CD8-positive, alpha-beta memory T cell (primary cell): ENCODE results near the gene S100A16. TPM values are rescaled to one million over a fixed set of nuclear protein-coding genes. Genes with fewer than 3 reads are reported as not detected.
A peak's percentile ranks its signal among the peaks of the same experiment; 100 is the strongest.

ENCODE experiments used
- CTCF ChIA-PET: fragments of 350-600 bp; sonication (Branson Sonifier 250); formaldehyde crosslinking; loops from one replicate; lab custom pipeline; 2021; ENCODE audit warnings: antibody characterized with exemption; lab: Charles Lee
- POLR2A ChIA-PET: fragments of 350-600 bp; sonication (Branson Sonifier 250); formaldehyde crosslinking; loops from one replicate; lab custom pipeline; 2021; ENCODE audit warnings: antibody characterized with exemption; lab: Charles Lee
- DNase-seq, 5 donors: peaks; one replicate each; pipeline versions ENCODE4 v3.0.0 to v3.0.0-alpha.2; 2020 to 2022; ENCODE audit warnings: mixed read lengths in 1 of 5
- H3K27ac ChIP-seq: one replicate; pipeline ENCODE4 v1.7.0; 2013; ENCODE audit warnings: low read depth, mild to moderate bottlenecking, low read length, moderate library complexity
- H3K27me3 ChIP-seq: 2 replicates; pipeline ENCODE4 v1.7.0; 2013; ENCODE audit warnings: low read length, mild to moderate bottlenecking; ENCODE audit not compliant: insufficient read depth, poor library complexity, severe bottlenecking
- H3K36me3 ChIP-seq: 2 replicates; pipeline ENCODE4 v1.7.0; 2013; ENCODE audit warnings: mild to moderate bottlenecking, low read length, moderate library complexity; ENCODE audit not compliant: insufficient read depth
- H3K4me1 ChIP-seq: 2 replicates; pipeline ENCODE4 v1.7.0; 2013; ENCODE audit warnings: mild to moderate bottlenecking, low read length, moderate library complexity; ENCODE audit not compliant: insufficient read depth
- H3K4me3 ChIP-seq: 2 replicates; pipeline ENCODE4 v1.7.0; 2013; ENCODE audit warnings: mild to moderate bottlenecking, low read length
- H3K9me3 ChIP-seq: 2 replicates; pipeline ENCODE4 v1.7.0; 2013; ENCODE audit warnings: mild to moderate bottlenecking, low read length
- H3K27ac Mint-ChIP-seq, 8 donors: one replicate each; pipeline ENCODE4 v1.8.0; 2020 to 2021; ENCODE audit warnings: mixed read lengths in 8 of 8, mild to moderate bottlenecking in 6 of 8, inconsistent platforms in 3 of 8, moderate library complexity in 3 of 8
- H3K27me3 Mint-ChIP-seq, 2 donors: one replicate each; pipeline ENCODE4 v1.8.0; 2020 to 2021; ENCODE audit warnings: mixed read lengths in 2 of 2, mild to moderate bottlenecking in 1 of 2, moderate library complexity in 1 of 2
- H3K36me3 Mint-ChIP-seq, 3 donors: one replicate each; pipeline ENCODE4 v1.8.0; 2020 to 2021; ENCODE audit warnings: mixed read lengths in 3 of 3, inconsistent platforms in 1 of 3, mild to moderate bottlenecking in 1 of 3
- H3K4me1 Mint-ChIP-seq, 3 donors: one replicate each; pipeline ENCODE4 v1.8.0; 2020 to 2021; ENCODE audit warnings: mixed read lengths in 3 of 3, inconsistent platforms in 1 of 3, mild to moderate bottlenecking in 1 of 3
- H3K4me3 Mint-ChIP-seq, 7 donors: one replicate each; pipeline ENCODE4 v1.8.0; 2020 to 2021; ENCODE audit warnings: mixed read lengths in 7 of 7, mild to moderate bottlenecking in 6 of 7, moderate library complexity in 4 of 7, inconsistent platforms in 2 of 7
- H3K9me3 Mint-ChIP-seq, 5 donors: one replicate each; pipeline ENCODE4 v1.8.0; 2020 to 2022; ENCODE audit warnings: mixed read lengths in 5 of 5, mild to moderate bottlenecking in 3 of 5, moderate library complexity in 2 of 5, inconsistent platforms in 1 of 5
- polyA plus RNA-seq: library from polyadenylated mRNA; unstranded; fragments of 300-500 nt; fragmentation: Illumina TruSeq; gene quantifications from one replicate; pipeline ENCODE4 v1.2.3, GENCODE V29; 2021
- total RNA-seq, 2 experiments: library from RNA; stranded (reverse); gene quantifications; one replicate each; pipeline ENCODE4 v1.2.3, GENCODE V29; 2021

The S100A16 gene
- total and polyA plus RNA-seq, 3 experiments from 2014 or later: not detected

DNA sequence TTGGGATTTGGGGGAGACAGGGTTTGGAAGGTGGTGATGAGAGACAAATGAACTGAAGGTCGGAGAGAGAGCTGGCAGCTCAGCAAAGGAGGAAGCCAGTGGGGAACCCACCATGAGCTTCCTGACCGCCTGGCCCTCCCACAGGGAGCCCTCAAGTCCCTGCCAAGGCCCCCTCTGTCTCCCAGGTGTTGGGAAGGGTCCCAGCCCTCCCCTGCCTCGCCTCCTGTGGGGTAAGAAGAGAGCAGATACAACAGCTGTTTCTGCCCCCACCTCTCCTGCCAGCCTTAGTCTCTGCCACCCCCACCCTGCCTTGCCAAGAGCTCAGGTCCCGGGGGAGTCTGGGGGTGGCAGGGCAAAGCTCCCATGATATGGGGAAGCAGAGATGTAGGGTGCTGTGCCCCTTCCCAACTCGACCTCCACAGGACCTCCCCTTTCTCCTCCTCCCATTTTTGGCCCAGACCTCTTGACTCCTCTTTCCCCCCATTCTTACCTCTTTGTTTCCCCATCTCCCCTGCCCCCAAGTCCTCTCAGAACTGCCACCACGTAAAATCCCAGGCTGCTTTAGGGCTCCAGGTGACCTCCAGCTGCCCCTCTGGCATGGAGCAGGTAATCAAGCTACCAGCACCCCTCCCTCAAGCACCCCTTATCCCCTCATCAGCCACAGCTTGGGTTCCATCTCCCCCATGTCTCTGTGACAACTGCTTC is 15.9 kb upstream of the S100A16 start:
- Histone ChIP-seq H3K4me3 (no peak overlapping the region), H3K27me3 (no peaks in the 10 kb centered on the region), H3K27ac (peak overlapping the region; percentile 24), H3K36me3 (no peaks in the 10 kb centered on the region), H3K9me3 (no peaks in the 10 kb centered on the region), H3K4me1 (no peaks in the 10 kb centered on the region)
- peak overlapping the region in 2 of 8 donors; percentile 29 to 87 for H3K27ac Mint-ChIP-seq
- H3K4me1 Mint-ChIP-seq: peaks cover 8 to 13% (median 8%) of the 10 kb centered on the region in 3 donors
- no peak overlapping the region for H3K4me3 Mint-ChIP-seq
- no peaks in the 10 kb centered on the region for H3K9me3 Mint-ChIP-seq
- DNase-seq: no peak
- peaks cover 0 to 10% of the 10 kb centered on the region in 2 donors for H3K27me3 Mint-ChIP-seq
- peaks cover 0 to under 1% (median 0%) of the 10 kb centered on the region in 3 donors for H3K36me3 Mint-ChIP-seq
- POLR2A ChIA-PET: interaction anchor here (0.6 kb wide), 1 partner anchor 20 kb away, joined by 3 read pairs; no protein-coding TSS in a partner anchor
- CTCF ChIA-PET: no interaction called here

DNA sequence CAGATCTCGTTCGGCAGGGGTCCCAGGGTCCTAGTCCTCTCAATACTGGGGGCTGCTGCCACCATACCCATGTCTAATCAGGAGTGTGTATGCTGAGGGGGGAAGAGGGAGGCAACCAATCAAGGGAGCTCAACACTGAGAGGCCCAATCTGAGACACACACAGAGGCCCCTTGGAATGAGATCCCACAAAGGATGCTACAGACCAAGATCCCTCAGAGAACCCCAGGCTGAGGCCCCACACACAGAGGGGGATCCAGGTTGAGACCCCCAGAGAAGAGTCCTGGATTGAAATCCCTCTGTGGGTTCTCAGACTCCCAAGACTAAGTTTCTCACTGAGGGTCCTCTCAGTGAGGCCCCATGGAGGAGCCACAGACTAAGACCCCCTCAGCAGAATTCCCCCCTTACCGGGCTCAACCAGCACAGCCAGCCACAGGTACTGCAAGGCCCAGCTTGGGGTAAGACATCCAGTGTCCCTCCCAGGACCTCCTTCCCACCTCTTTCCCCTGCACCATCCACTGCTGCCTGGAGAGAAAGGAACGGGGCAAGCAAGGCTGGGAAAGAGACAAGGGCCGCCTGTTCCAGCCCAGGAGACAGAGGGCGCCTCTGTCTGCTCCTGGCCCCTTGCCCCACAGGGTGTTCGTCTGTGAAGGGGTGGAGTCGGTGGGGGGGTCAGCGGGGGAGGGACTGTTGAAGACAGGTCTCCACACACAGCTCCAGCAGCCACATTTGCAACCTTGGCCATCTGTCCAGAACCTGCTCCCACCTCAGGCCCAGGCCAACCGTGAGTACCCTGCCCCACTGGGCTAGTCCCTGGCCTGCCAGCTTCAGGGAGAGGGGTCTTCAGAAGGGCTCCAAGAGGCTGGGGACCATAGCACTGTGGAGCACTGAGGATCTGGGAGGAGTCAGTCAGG is 15.0 kb upstream of the S100A16 start, which contains the start of gene S100A1:
Gene S100A1, plus strand, starts transcription at position 720 of the 912 bp plus-strand sequence. CDS start 2,088 bp downstream, outside the sequence.
- no peaks in the 10 kb centered on the region for H3K9me3 ChIP-seq
- H3K4me1 ChIP-seq: no peaks in the 10 kb centered on the region
- peaks cover 0 to 10% of the 10 kb centered on the region in 2 donors for H3K27me3 Mint-ChIP-seq
- H3K36me3 ChIP-seq: no peaks in the 10 kb centered on the region
- DNase-seq: peak in 1 of 5 donors; percentile 28
- H3K4me3 Mint-ChIP-seq: no peak within 1 kb of the TSS
- H3K27ac ChIP-seq: peak within 1 kb of the TSS; percentile 68
- no peak within 1 kb of the TSS for H3K4me3 ChIP-seq
- no peaks in the 10 kb centered on the region for H3K9me3 Mint-ChIP-seq
- no peaks in the 10 kb centered on the region for H3K27me3 ChIP-seq
- POLR2A ChIA-PET: no interaction called here
- H3K27ac Mint-ChIP-seq: peak within 1 kb of the TSS in 2 of 8 donors; percentile 29 to 87
- CTCF ChIA-PET: no interaction called here
- H3K4me1 Mint-ChIP-seq: peaks cover 0 to 5% (median 0%) of the 10 kb centered on the region in 3 donors
- H3K36me3 Mint-ChIP-seq: no peaks in the 10 kb centered on the region

DNA sequence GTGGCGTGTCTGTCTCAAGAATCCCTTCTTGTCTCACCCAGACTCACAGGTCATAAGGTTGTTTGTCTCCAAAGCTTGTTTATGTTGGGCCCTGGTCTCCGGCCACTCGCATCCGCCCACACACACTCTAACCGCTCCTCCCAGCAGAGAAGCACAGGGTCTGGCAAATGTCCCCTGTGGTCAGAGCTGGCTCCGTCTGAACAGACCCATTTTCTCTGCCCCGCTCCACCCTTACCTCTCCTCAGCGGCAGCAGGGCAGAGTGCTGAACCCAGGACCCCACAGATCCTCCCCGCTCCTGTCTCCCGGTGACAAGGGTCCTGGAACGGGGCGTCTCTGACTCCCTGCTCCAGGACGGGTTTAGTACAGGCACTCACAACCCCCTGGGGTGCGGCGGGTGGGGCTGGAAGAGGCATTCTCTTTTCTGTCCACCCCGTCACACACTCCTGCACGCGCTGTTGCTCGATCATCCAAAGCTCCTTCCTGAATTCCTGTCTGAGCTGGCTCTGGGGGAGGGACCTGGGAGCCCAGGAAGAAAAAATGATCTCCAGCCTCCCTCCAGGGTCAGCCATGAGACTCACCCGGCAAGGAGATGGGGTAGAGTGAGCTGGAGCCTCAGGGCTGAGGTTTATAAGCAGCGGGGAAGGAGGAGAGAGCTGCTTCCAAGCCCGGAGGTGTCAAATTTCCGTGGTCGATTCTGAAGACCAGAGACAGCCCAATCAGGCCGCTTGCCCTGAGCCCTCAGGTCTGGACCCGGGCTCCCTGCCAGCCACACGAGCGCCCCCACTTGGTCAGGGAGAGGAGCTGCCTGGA is 14.2 kb upstream of the S100A16 start, which contains the start of gene S100A13:
Gene S100A13, minus strand, starts transcription at position 602 of the 811 bp plus-strand sequence. CDS start 1,033 bp downstream, outside the sequence.
- no peak for DNase-seq
- Histone ChIP-seq H3K9me3 (no peaks in the 10 kb centered on the region), H3K27ac (peak within 1 kb of the TSS; percentile 68), H3K27me3 (no peaks in the 10 kb centered on the region), H3K36me3 (no peaks in the 10 kb centered on the region), H3K4me3 (no peak within 1 kb of the TSS), H3K4me1 (no peaks in the 10 kb centered on the region)
- Mint-ChIP-seq H3K27ac (peak within 1 kb of the TSS in 1 of 8 donors; percentile 36), H3K4me3 (no peak within 1 kb of the TSS), H3K4me1 (no peaks in the 10 kb centered on the region), H3K36me3 (no peaks in the 10 kb centered on the region), H3K27me3 (peaks cover 0 to 10% of the 10 kb centered on the region in 2 donors), H3K9me3 (no peaks in the 10 kb centered on the region)
- ChIA-PET POLR2A (no interaction called here), CTCF (no interaction called here)

- H3K4me3 Mint-ChIP-seq: no peak overlapping the region
- H3K36me3 Mint-ChIP-seq: no peaks in the 10 kb centered on the region
- Histone ChIP-seq H3K27ac (peak overlapping the region; percentile 68), H3K4me3 (no peak overlapping the region), H3K9me3 (no peaks in the 10 kb centered on the region), H3K4me1 (no peaks in the 10 kb centered on the region), H3K27me3 (no peaks in the 10 kb centered on the region), H3K36me3 (no peaks in the 10 kb centered on the region)
- H3K27ac Mint-ChIP-seq: peak overlapping the region in 1 of 8 donors; percentile 36
- H3K4me1 Mint-ChIP-seq: no peaks in the 10 kb centered on the region
- POLR2A ChIA-PET: no interaction called here
- no peak for DNase-seq
- H3K9me3 Mint-ChIP-seq: no peaks in the 10 kb centered on the region
- CTCF ChIA-PET: no interaction called here
- H3K27me3 Mint-ChIP-seq: peaks cover 0 to 10% of the 10 kb centered on the region in 2 donors
Measured at GRCh38 chr1:153626477-153626903, 13.6 kb upstream of the S100A16 start.

GRCh38 chr1:153624965-153625611 is 12.2 kb upstream of the S100A16 start:
- DNase-seq: no peak
- H3K9me3 Mint-ChIP-seq: no peaks in the 10 kb centered on the region
- peak overlapping the region in 1 of 8 donors; percentile 42 for H3K27ac Mint-ChIP-seq
- H3K9me3 ChIP-seq: no peaks in the 10 kb centered on the region
- H3K27me3 ChIP-seq: no peaks in the 10 kb centered on the region
- no peaks in the 10 kb centered on the region for H3K36me3 Mint-ChIP-seq
- H3K4me3 Mint-ChIP-seq: no peak overlapping the region
- CTCF ChIA-PET: interaction anchor here (1.3 kb wide), 1 partner anchor 53 kb away, joined by 3 read pairs; the partner anchor contains the start of gene NPR1
- peaks cover 0 to 10% of the 10 kb centered on the region in 2 donors for H3K27me3 Mint-ChIP-seq
- no peak overlapping the region for H3K4me3 ChIP-seq
- no peaks in the 10 kb centered on the region for H3K4me1 ChIP-seq
- no peaks in the 10 kb centered on the region for H3K4me1 Mint-ChIP-seq
- no peak overlapping the region for H3K27ac ChIP-seq
- H3K36me3 ChIP-seq: no peaks in the 10 kb centered on the region
- POLR2A ChIA-PET: no interaction called here

DNA sequence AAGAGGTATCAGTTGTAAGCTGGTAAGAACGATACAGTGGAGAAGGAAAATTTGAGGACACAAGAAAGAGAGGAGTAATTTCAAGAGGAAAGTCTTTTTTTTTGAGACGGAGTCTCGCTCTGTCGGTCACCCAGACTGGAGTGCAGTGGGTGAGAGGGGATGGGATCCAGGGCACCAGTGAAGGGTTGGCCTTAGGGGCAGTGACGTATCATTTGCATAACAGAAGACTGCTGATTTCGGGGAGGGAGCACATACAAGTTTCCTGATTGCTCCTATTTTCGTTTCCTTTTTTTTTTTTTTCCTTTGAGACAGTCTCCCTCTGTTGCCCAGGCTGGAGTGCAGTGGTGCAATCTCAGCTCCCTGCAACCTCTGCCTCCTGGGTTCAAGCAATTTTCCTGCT is 10.2 kb upstream of the S100A16 start:
- H3K4me1 ChIP-seq: no peaks in the 10 kb centered on the region
- Mint-ChIP-seq H3K36me3 (no peaks in the 10 kb centered on the region), H3K9me3 (no peaks in the 10 kb centered on the region), H3K27ac (no peak overlapping the region), H3K4me3 (no peak overlapping the region), H3K4me1 (no peaks in the 10 kb centered on the region), H3K27me3 (peaks cover 0 to 10% of the 10 kb centered on the region in 2 donors)
- DNase-seq: no peak
- POLR2A ChIA-PET: no interaction called here
- no peaks in the 10 kb centered on the region for H3K27me3 ChIP-seq
- H3K36me3 ChIP-seq: no peaks in the 10 kb centered on the region
- no peaks in the 10 kb centered on the region for H3K9me3 ChIP-seq
- CTCF ChIA-PET: interaction anchor here (1.3 kb wide), 1 partner anchor 9 kb away, joined by 3 read pairs; no protein-coding TSS in a partner anchor
- no peak overlapping the region for H3K4me3 ChIP-seq
- H3K27ac ChIP-seq: no peak overlapping the region

- no peak overlapping the region for H3K4me3 Mint-ChIP-seq
- no peaks in the 10 kb centered on the region for H3K36me3 Mint-ChIP-seq
- peaks cover 0 to 8% of the 10 kb centered on the region in 2 donors for H3K27me3 Mint-ChIP-seq
- peaks cover 0 to 4% (median 0%) of the 10 kb centered on the region in 3 donors for H3K4me1 Mint-ChIP-seq
- H3K27ac Mint-ChIP-seq: no peak overlapping the region
- no peaks in the 10 kb centered on the region for H3K36me3 ChIP-seq
- DNase-seq: no peak
- H3K27ac ChIP-seq: no peak overlapping the region
- H3K9me3 ChIP-seq: no peaks in the 10 kb centered on the region
- H3K9me3 Mint-ChIP-seq: no peaks in the 10 kb centered on the region
- CTCF ChIA-PET: interaction anchor here (0.9 kb wide), 1 partner anchor 15 kb away, joined by 3 read pairs; the partner anchor contains the start of gene CHTOP
- H3K27me3 ChIP-seq: no peaks in the 10 kb centered on the region
- H3K4me3 ChIP-seq: no peak overlapping the region
- POLR2A ChIA-PET: no interaction called here
- no peaks in the 10 kb centered on the region for H3K4me1 ChIP-seq
Measured at GRCh38 chr1:153619171-153619570, 6.2 kb upstream of the S100A16 start.
